WTC11 (cell line): ENCODE results near the gene ACIN1. TPM values are rescaled to one million over a fixed set of nuclear protein-coding genes. Genes with fewer than 3 reads are reported as not detected.

Experiments used
- ATAC-seq: fragments of 200-7000 bp; cut with Tn5 transposase; 2 replicates; pipeline ENCODE4 v1.10.0; 2021; ENCODE audit warnings: mild to moderate bottlenecking, moderate library complexity
- CTCF ChIA-PET: fragments of 300-600 bp; sonication (Branson Sonifier 250); formaldehyde crosslinking; loops from one replicate; lab custom pipeline; 2021; ENCODE audit warnings: antibody characterized with exemption; lab: Charles Lee
- POLR2A ChIA-PET: fragments of 350-600 bp; sonication (Branson Sonifier 250); formaldehyde crosslinking; loops from one replicate; lab custom pipeline; 2021; ENCODE audit warnings: antibody characterized with exemption; lab: Charles Lee
- DNase-seq: peaks from one replicate; pipeline ENCODE4 v3.0.0; 2021; ENCODE audit warnings: low spot score
- H3K27ac Mint-ChIP-seq: 2 replicates; pipeline ENCODE4 v1.8.0; 2021; ENCODE audit warnings: mixed read lengths
- H3K27me3 Mint-ChIP-seq: 2 replicates; pipeline ENCODE4 v1.8.0; 2021; ENCODE audit warnings: low read depth, mild to moderate bottlenecking, moderate library complexity, mixed read lengths
- H3K36me3 Mint-ChIP-seq: 2 replicates; pipeline ENCODE4 v1.8.0; 2021; ENCODE audit warnings: mixed read lengths
- H3K4me1 Mint-ChIP-seq: 2 replicates; pipeline ENCODE4 v1.8.0; 2022; ENCODE audit warnings: mixed read lengths
- H3K4me3 Mint-ChIP-seq: 2 replicates; pipeline ENCODE4 v1.8.0; 2021; ENCODE audit warnings: mild to moderate bottlenecking, moderate library complexity, mixed read lengths
- H3K9me3 Mint-ChIP-seq: 2 replicates; pipeline ENCODE4 v1.8.0; 2021; ENCODE audit warnings: mixed read lengths
- AFF4 ChIP-seq: sonication (generic); formaldehyde crosslinking; IDR thresholded peaks from 2 replicates; pipeline ENCODE4 v1.8.1; 2023; ENCODE audit warnings: mild to moderate bottlenecking, missing genetic modification reagents, borderline replicate concordance
- CREM ChIP-seq: sonication (generic); formaldehyde crosslinking; IDR thresholded peaks from 2 replicates; pipeline ENCODE4 v1.8.1; 2022; ENCODE audit warnings: mild to moderate bottlenecking, missing genetic modification reagents, moderate library complexity
- E2F4 ChIP-seq: sonication (generic); formaldehyde crosslinking; IDR thresholded peaks from 2 replicates; pipeline ENCODE4 v1.8.1; 2022; ENCODE audit warnings: low read depth, mild to moderate bottlenecking, moderate library complexity, missing genetic modification reagents, borderline replicate concordance
- E2F5 ChIP-seq: sonication (generic); formaldehyde crosslinking; IDR thresholded peaks from 2 replicates; pipeline ENCODE4 v1.8.1; 2022; ENCODE audit warnings: mild to moderate bottlenecking, moderate library complexity, missing genetic modification reagents
- ERG ChIP-seq: fragments of 250-450 bp; sonication (Bioruptor Pico); IDR thresholded peaks from 2 replicates; pipeline ENCODE4 v1.8.0; 2021; ENCODE audit warnings: mild to moderate bottlenecking
- FOXP1 ChIP-seq: sonication (generic); formaldehyde crosslinking; IDR thresholded peaks from 2 replicates; pipeline ENCODE4 v1.8.0; 2022; ENCODE audit warnings: missing genetic modification reagents, mild to moderate bottlenecking, moderate library complexity, borderline replicate concordance
- GABPB1 ChIP-seq: sonication (generic); formaldehyde crosslinking; IDR thresholded peaks from 2 replicates; pipeline ENCODE4 v1.8.1; 2023; ENCODE audit warnings: mild to moderate bottlenecking, missing genetic modification reagents
- HMGXB4 ChIP-seq: sonication (generic); formaldehyde crosslinking; IDR thresholded peaks from 2 replicates; pipeline ENCODE4 v1.8.1; 2023; ENCODE audit warnings: mild to moderate bottlenecking, moderate library complexity, missing genetic modification reagents
- MXD4 ChIP-seq: fragments of 250-450 bp; sonication (Bioruptor Pico); IDR thresholded peaks from 2 replicates; pipeline ENCODE4 v1.8.0; 2021; ENCODE audit warnings: mild to moderate bottlenecking, moderate library complexity, borderline replicate concordance
- MYBL2 ChIP-seq: sonication (generic); formaldehyde crosslinking; IDR thresholded peaks from 2 replicates; pipeline ENCODE4 v1.8.1; 2023; ENCODE audit warnings: mild to moderate bottlenecking, moderate library complexity, missing genetic modification reagents
- NFE2L1 ChIP-seq: sonication (generic); formaldehyde crosslinking; IDR thresholded peaks from 2 replicates; pipeline ENCODE4 v1.8.1; 2023; ENCODE audit warnings: missing genetic modification reagents
- SMAD4 ChIP-seq: sonication (generic); formaldehyde crosslinking; IDR thresholded peaks from 2 replicates; pipeline ENCODE4 v1.8.0; 2022; ENCODE audit warnings: mild to moderate bottlenecking, missing genetic modification reagents
- SP1 ChIP-seq: sonication (generic); formaldehyde crosslinking; conservative IDR thresholded peaks from 2 replicates; pipeline ENCODE4 v1.8.1; 2022; ENCODE audit warnings: missing genetic modification reagents
- TEAD1 ChIP-seq: sonication (generic); formaldehyde crosslinking; IDR thresholded peaks from 2 replicates; pipeline ENCODE4 v1.8.0; 2022; ENCODE audit warnings: mild to moderate bottlenecking, missing genetic modification reagents
- ZBTB43 ChIP-seq: sonication (generic); formaldehyde crosslinking; IDR thresholded peaks from 2 replicates; pipeline ENCODE4 v1.8.1; 2023; ENCODE audit warnings: mild to moderate bottlenecking, missing genetic modification reagents
- ZNF232 ChIP-seq: sonication (generic); formaldehyde crosslinking; IDR thresholded peaks from 2 replicates; pipeline ENCODE4 v1.8.0; 2022; ENCODE audit warnings: mild to moderate bottlenecking, missing genetic modification reagents
- ZNF263 ChIP-seq: sonication (generic); formaldehyde crosslinking; IDR thresholded peaks from 2 replicates; pipeline ENCODE4 v1.8.1; 2022; ENCODE audit warnings: low read depth, mild to moderate bottlenecking, moderate library complexity, missing genetic modification reagents
- ZNF425 ChIP-seq: fragments of 250-450 bp; sonication (Bioruptor Pico); conservative IDR thresholded peaks from 2 replicates; pipeline ENCODE4 v1.9.0; 2021; ENCODE audit warnings: mild to moderate bottlenecking
- ZSCAN18 ChIP-seq: fragments of 250-450 bp; sonication (Bioruptor Pico); IDR thresholded peaks from 2 replicates; pipeline ENCODE4 v2.1.2; 2022; ENCODE audit warnings: mild to moderate bottlenecking, moderate library complexity
- total RNA-seq: library from RNA; stranded (reverse); gene quantifications from 3 replicates; pipeline ENCODE4 v1.2.3, GENCODE V29; 2021

ACIN1 gene
- total RNA-seq, 1 experiment from 2014 or later = 229 TPM

GRCh38 chr14:23034498-23035302 lies 60.2 kb downstream of the ACIN1 start, which contains the start of gene PSMB5:
Gene PSMB5 (minus strand): TSS chr14:23034900. CDS start chr14:23034881, 19 bp downstream.
- POLR2A ChIA-PET = interaction anchor here (0.6 to 2.0 kb wide), 3 partner anchors 23 to 52 kb away, joined by 3 to 4 read pairs (median 3); partner anchors contain the start of gene AJUBA
- CTCF ChIA-PET = interaction anchor here (0.5 to 1.4 kb wide), 4 partner anchors 18 to 214 kb away, joined by 3 to 9 read pairs (median 4); no protein-coding TSS in a partner anchor
- peak within 1 kb of the TSS; percentile 96 for H3K4me3 Mint-ChIP-seq
- TF ChIP-seq MXD4 (CRISPR knock-in tag) (no peak), ZNF425 (CRISPR knock-in tag) (no peak), FOXP1 (no peak), CREM (0 out of 2 replicates have a peak, but pooled peaks have one; percentile 34), ZBTB43 (no peak), SMAD4 (peak; percentile 35; the same call in 1 of the 2 replicates), ZNF263 (peak; percentile 57; the same call in 1 of the 2 replicates), HMGXB4 (CRISPR knock-in tag) (no peak; the same call in 1 of the 2 replicates), SP1 (peak; percentile 52; the same call in 1 of the 2 replicates), MYBL2 (CRISPR knock-in tag) (peak; percentile 43; the same call in 1 of the 2 replicates), TEAD1 (0 out of 2 replicates have a peak, but pooled peaks have one; percentile 51), ERG (CRISPR knock-in tag) (no peak), E2F5 (CRISPR knock-in tag) (peak; percentile 18; the same call in 1 of the 2 replicates), NFE2L1 (CRISPR knock-in tag) (peak; percentile 94; the same call in 1 of the 2 replicates), ZNF232 (0 out of 2 replicates have a peak, but pooled peaks have one; percentile 9), GABPB1 (CRISPR knock-in tag) (peak; percentile 78), ZSCAN18 (CRISPR knock-in tag) (no peak), E2F4 (no peak), AFF4 (CRISPR knock-in tag) (no peak)
- TF ChIP-seq, all 79 proteins: peak for 10
- no peaks in the 10 kb centered on the region for H3K27me3 Mint-ChIP-seq
- H3K9me3 Mint-ChIP-seq = no peaks in the 10 kb centered on the region
- DNase-seq = peak; percentile 84
- H3K27ac Mint-ChIP-seq = peak within 1 kb of the TSS; percentile 100
- peaks cover 33% of the 10 kb centered on the region for H3K36me3 Mint-ChIP-seq
- peak; percentile 94 for ATAC-seq
- H3K4me1 Mint-ChIP-seq = peaks cover 14% of the 10 kb centered on the region
